Skeletal muscle cell (primary cell): Measurements from ENCODE around the gene UPF2.

Source experiments
- DNase-seq: peaks from one replicate; pipeline ENCODE4 v3.0.0-alpha.2; 2010; ENCODE audit warnings: low read depth
- H3K4me3 ChIP-seq: 2 replicates; pipeline ENCODE4 v1.5.1; 2011; ENCODE audit warnings: low read depth, mild to moderate bottlenecking, control low read depth, low read length, moderate library complexity

UPF2 gene

GRCh38 chr10:11875494-11876281, 166.9 kb downstream of the UPF2 start:
- H3K4me3 ChIP-seq: no peak overlapping the region
- peak; percentile 19 for DNase-seq

GRCh38 chr10:11874568-11875493, 167.8 kb downstream of the UPF2 start:
- no peak for DNase-seq

DNA sequence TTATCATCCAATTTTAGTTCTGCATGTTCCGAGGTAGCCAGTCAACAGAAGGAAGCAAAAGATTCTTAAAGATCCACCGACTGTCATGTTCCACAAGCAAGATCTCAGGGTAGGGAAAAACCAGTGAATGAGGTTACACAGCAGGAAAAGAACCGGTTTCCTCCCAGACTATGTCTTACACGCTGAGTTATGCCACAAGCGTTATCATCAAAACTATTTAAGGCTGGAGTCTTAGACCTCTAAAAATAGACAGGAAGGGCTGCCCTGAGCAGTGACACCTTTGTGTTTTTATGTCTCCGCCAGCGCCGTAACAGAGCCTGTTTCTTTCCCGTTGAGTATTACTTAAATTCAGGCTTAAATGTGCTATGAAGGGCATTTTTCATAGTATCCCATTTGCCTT, 171.1 kb downstream of the UPF2 start:
- no peak for DNase-seq
- no peak overlapping the region for H3K4me3 ChIP-seq

More at GRCh38 chr10:11874568-11875493, 167.8 kb downstream of the UPF2 start:
- no peak overlapping the region for H3K4me3 ChIP-seq

GRCh38 chr10:11870900-11871400, 171.7 kb downstream of the UPF2 start:
- H3K4me3 ChIP-seq: no peak overlapping the region
- DNase-seq: no peak

DNA sequence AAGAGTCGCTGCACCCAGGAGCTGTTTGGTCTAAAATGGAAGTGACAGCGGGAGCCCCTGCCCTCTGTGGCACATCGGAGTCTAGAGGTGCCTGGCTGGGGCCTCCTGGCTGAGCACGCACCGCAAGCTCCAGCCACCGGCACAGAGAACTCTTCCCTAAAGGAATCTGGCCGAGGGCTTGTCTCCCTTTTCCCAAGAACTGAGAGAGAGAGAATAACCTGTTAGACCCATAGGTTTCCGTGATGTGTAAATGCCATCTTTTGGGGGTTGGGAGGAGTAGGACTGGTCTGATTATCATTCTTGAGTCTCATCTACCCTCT, 172.2 kb downstream of the UPF2 start:
- H3K4me3 ChIP-seq: peak overlapping the region; percentile 13
- DNase-seq: no peak
